DND-41 (cell line): Measurements from ENCODE around the gene MOB3B.

ENCODE experiments used
- ATAC-seq: fragments of 200-7000 bp; cut with Tn5 transposase; 3 replicates; pipeline ENCODE4 v1.9.1; 2021; ENCODE audit warnings: low read depth; ENCODE audit not compliant: insufficient read depth
- DNase-seq: peaks from one replicate; pipeline ENCODE4 v3.0.0-alpha.2; 2020
- H2AFZ ChIP-seq: 2 replicates; pipeline ENCODE4 v1.6.0; 2012; ENCODE audit warnings: low read depth, low read length
- H3K27ac ChIP-seq: 2 replicates; pipeline ENCODE4 v1.5.1; 2012; ENCODE audit warnings: low read length, inconsistent platforms
- H3K27me3 ChIP-seq: fragments of 200-600 bp; sonication (generic); 2 replicates; pipeline ENCODE4 v1.6.0; 2012; ENCODE audit warnings: low read length, mild to moderate bottlenecking, inconsistent platforms; ENCODE audit not compliant: insufficient read depth, poor library complexity
- H3K36me3 ChIP-seq: 2 replicates; pipeline ENCODE4 v1.5.1; 2012; ENCODE audit warnings: low read length, inconsistent platforms; ENCODE audit not compliant: insufficient read depth
- H3K4me1 ChIP-seq: 2 replicates; pipeline ENCODE4 v1.5.1; 2012; ENCODE audit warnings: mild to moderate bottlenecking, low read length; ENCODE audit not compliant: insufficient read depth
- H3K4me2 ChIP-seq: 2 replicates; pipeline ENCODE4 v1.6.0; 2012; ENCODE audit warnings: mild to moderate bottlenecking, moderate library complexity, low read length, inconsistent platforms; ENCODE audit not compliant: insufficient read depth
- H3K4me3 ChIP-seq, 2 experiments: fragments of 200-600 bp in 1 of 2; shearing (Covaris generic) in 1 of 2; 2 replicates each; pipeline ENCODE4 v1.5.1; 2012 to 2016; ENCODE audit warnings: inconsistent platforms in 2 of 2, low read length in 2 of 2, mild to moderate bottlenecking in 2 of 2, low read depth in 1 of 2, moderate library complexity in 1 of 2
- H3K79me2 ChIP-seq: 2 replicates; pipeline ENCODE4 v1.6.0; 2012; ENCODE audit warnings: low read length, inconsistent platforms; ENCODE audit not compliant: insufficient read depth
- H3K9ac ChIP-seq: 2 replicates; pipeline ENCODE4 v1.6.0; 2012; ENCODE audit warnings: low read depth, mild to moderate bottlenecking, inconsistent platforms, low read length, moderate library complexity
- H3K9me3 ChIP-seq: 2 replicates; pipeline ENCODE4 v1.5.1; 2012; ENCODE audit warnings: low read length, moderate library complexity, mild to moderate bottlenecking, inconsistent platforms; ENCODE audit not compliant: insufficient read depth, severe bottlenecking
- H4K20me1 ChIP-seq: 2 replicates; pipeline ENCODE4 v1.6.0; 2012; ENCODE audit warnings: low read length; ENCODE audit not compliant: insufficient read depth
- EZH2 ChIP-seq: IDR thresholded peaks from 3 replicates; pipeline ENCODE4 v1.6.1; 2012; ENCODE audit warnings: borderline replicate concordance, low read depth, mild to moderate bottlenecking, moderate library complexity, low read length, inconsistent platforms; ENCODE audit not compliant: severe bottlenecking
- TF ChIP-seq, protein P1 (sequence below): IDR thresholded peaks from 2 replicates; pipeline ENCODE4 v1.5.1; 2012; ENCODE audit warnings: borderline replicate concordance, low read length, moderate library complexity, mild to moderate bottlenecking; ENCODE audit not compliant: poor library complexity, severe bottlenecking; ENCODE audit errors: extremely low read depth

MOB3B gene

DNA sequence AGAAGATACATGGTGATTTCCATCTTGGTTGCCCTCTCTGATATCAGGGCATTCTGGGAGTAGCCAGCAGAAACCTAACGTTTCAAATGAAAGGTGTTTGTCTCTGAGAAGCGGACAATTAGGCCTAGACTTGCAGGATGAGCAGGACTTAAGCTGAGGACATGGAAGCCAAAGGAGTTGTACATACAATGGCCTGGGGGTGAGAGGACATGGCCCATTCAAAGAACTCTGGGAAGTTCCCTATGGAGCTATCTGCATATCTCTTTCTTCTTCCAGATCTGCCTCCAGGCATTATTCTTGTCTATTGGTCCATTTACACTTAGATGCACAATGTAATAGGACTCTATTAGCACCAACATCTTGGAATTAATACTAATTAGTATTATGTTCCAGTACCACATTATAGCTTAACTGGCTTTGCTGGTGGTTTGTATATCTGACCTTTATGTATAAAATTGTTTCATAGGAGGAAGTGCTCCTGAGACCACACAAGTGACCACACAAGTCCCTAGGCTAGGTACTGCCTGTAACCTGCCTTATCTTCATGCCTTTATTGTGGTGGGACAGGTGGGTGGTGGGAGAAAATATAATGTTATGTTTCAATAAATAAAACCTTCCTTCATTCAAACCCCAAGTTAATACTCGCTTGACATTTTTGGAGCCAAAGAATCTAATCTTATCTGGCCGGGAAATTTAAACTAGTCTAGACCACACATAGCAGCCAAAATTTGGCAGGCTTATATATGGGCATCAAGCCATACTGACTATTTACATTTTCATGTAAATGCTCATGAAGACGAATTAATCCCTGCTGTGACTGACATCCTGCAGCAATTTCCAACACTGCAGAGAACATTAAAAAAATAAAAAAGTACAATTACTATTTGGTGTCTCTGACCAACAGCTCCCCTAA lies 180.6 kb downstream of the MOB3B start:
- ATAC-seq, result no peak
- Histone ChIP-seq H3K9me3 (no peaks in the 10 kb centered on the region), H3K4me3 (no peak overlapping the region), H3K9ac (no peak overlapping the region), H2AFZ (no peak overlapping the region), H3K36me3 (no peaks in the 10 kb centered on the region), H4K20me1 (no peaks in the 10 kb centered on the region), H3K4me2 (no peak overlapping the region), H3K27ac (no peak overlapping the region), H3K27me3 (no peaks in the 10 kb centered on the region), H3K79me2 (no peaks in the 10 kb centered on the region), H3K4me1 (no peaks in the 10 kb centered on the region)
- no peak for DNase-seq
- TF ChIP-seq, protein P1, sequence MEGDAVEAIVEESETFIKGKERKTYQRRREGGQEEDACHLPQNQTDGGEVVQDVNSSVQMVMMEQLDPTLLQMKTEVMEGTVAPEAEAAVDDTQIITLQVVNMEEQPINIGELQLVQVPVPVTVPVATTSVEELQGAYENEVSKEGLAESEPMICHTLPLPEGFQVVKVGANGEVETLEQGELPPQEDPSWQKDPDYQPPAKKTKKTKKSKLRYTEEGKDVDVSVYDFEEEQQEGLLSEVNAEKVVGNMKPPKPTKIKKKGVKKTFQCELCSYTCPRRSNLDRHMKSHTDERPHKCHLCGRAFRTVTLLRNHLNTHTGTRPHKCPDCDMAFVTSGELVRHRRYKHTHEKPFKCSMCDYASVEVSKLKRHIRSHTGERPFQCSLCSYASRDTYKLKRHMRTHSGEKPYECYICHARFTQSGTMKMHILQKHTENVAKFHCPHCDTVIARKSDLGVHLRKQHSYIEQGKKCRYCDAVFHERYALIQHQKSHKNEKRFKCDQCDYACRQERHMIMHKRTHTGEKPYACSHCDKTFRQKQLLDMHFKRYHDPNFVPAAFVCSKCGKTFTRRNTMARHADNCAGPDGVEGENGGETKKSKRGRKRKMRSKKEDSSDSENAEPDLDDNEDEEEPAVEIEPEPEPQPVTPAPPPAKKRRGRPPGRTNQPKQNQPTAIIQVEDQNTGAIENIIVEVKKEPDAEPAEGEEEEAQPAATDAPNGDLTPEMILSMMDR, result no peak
- no peak for TF ChIP-seq EZH2

DNA sequence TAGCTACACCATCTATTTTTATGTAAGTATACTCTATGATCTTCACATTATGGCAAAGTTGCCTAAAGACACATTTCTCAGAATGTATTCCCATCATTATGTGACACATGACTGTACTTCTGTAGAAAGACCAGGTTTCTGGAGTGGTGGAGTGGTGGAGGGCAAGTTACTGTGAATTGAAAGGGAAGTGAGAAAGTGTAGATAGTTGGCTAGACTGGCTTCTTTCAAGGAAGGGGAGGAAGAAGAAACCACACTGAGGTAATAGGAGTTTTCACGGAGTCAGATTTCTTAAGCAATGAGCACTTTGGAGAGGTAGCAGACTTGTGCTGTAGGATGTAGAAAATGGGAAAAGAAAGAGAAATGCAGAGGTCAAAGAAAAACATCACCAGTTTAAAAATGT lies 181.7 kb downstream of the MOB3B start:
- H3K36me3 ChIP-seq, result no peaks in the 10 kb centered on the region
- DNase-seq (no peak), ATAC-seq (no peak)
- no peaks in the 10 kb centered on the region for H3K4me1 ChIP-seq
- H3K4me3 ChIP-seq, result no peak overlapping the region
- H3K4me2 ChIP-seq, result no peak overlapping the region
- H2AFZ ChIP-seq, result no peak overlapping the region
- H3K9ac ChIP-seq, result no peak overlapping the region
- TF ChIP-seq EZH2, result no peak
- TF ChIP-seq, protein P1, result no peak
- H3K27ac ChIP-seq, result no peak overlapping the region
- no peaks in the 10 kb centered on the region for H3K79me2 ChIP-seq
- no peaks in the 10 kb centered on the region for H4K20me1 ChIP-seq
- H3K27me3 ChIP-seq, result no peaks in the 10 kb centered on the region
- H3K9me3 ChIP-seq, result no peaks in the 10 kb centered on the region

DNA sequence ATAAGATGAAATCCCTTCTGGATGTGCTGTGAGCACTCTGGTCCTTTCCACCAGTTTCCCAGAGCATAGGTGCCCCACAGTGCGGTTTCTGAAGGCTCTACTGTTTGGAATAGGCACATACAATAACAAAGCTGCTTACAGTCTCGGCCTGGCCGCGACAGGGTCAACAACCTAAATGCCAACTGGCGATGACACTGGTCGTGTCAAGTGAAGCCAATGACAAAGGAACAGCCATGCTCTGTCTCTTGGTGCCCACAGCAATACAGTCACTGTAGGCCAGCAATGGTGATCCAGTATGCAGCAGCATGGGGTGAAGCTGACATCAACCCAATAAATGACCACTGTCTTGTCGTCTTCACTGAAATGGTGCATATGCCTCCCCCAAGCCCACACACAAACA lies 184.8 kb downstream of the MOB3B start:
- Histone ChIP-seq H3K27ac (no peak overlapping the region), H3K79me2 (no peaks in the 10 kb centered on the region), H2AFZ (no peak overlapping the region), H3K9me3 (no peaks in the 10 kb centered on the region), H3K9ac (no peak overlapping the region), H3K36me3 (no peaks in the 10 kb centered on the region), H4K20me1 (no peaks in the 10 kb centered on the region), H3K27me3 (no peaks in the 10 kb centered on the region), H3K4me2 (no peak overlapping the region), H3K4me3 (no peak overlapping the region), H3K4me1 (no peaks in the 10 kb centered on the region)
- ATAC-seq, result no peak
- no peak for TF ChIP-seq EZH2
- TF ChIP-seq, protein P1, result no peak
- DNase-seq, result no peak
